HepG2 (cell line): ENCODE results near the gene PCGF3. TPM values are rescaled to one million over a fixed set of nuclear protein-coding genes. Genes with fewer than 3 reads are reported as not detected.

Experiments
- DPF2 ChIP-seq: sonication (generic); formaldehyde crosslinking; IDR thresholded peaks from 2 replicates; pipeline ENCODE4 v1.4.0; 2020; ENCODE audit warnings: mild to moderate bottlenecking, low read depth, missing genetic modification reagents, borderline replicate concordance
- DR1 ChIP-seq: sonication (generic); formaldehyde crosslinking; IDR thresholded peaks from 2 replicates; pipeline ENCODE4 v1.8.0; 2021; ENCODE audit warnings: mild to moderate bottlenecking, missing genetic modification reagents, inconsistent platforms
- KDM1A ChIP-seq: IDR thresholded peaks from 2 replicates; pipeline ENCODE4 v1.6.1; 2016; ENCODE audit warnings: missing compliant biosample characterization
- MBD4 ChIP-seq: IDR thresholded peaks from 2 replicates; pipeline ENCODE4 v1.6.1; 2012; ENCODE audit warnings: low read length, inconsistent platforms, borderline replicate concordance
- MED1 ChIP-seq: sonication (generic); formaldehyde crosslinking; IDR thresholded peaks from 2 replicates; pipeline ENCODE4 v1.4.0; 2020; ENCODE audit warnings: missing genetic modification reagents
- NFATC3 ChIP-seq: sonication (generic); formaldehyde crosslinking; IDR thresholded peaks from 2 replicates; pipeline ENCODE4 v1.5.1; 2020; ENCODE audit warnings: mild to moderate bottlenecking, missing genetic modification reagents
- PHF8 ChIP-seq: sonication (generic); formaldehyde crosslinking; IDR thresholded peaks from 2 replicates; pipeline ENCODE4 v1.5.0; 2020; ENCODE audit warnings: missing genetic modification reagents
- REXO4 ChIP-seq: sonication (generic); formaldehyde crosslinking; IDR thresholded peaks from 2 replicates; pipeline ENCODE4 v1.8.0; 2022; ENCODE audit warnings: missing genetic modification reagents, mild to moderate bottlenecking, borderline replicate concordance
- TP53 ChIP-seq: sonication (generic); formaldehyde crosslinking; conservative IDR thresholded peaks from 2 replicates; pipeline ENCODE4 v1.4.0; 2020; ENCODE audit warnings: missing genetic modification reagents
- ZFY ChIP-seq: sonication (generic); formaldehyde crosslinking; IDR thresholded peaks from 2 replicates; pipeline ENCODE4 v1.4.0; 2020; ENCODE audit warnings: missing genetic modification reagents
- ZNF451 ChIP-seq: sonication (generic); formaldehyde crosslinking; IDR thresholded peaks from 2 replicates; pipeline ENCODE4 v1.5.0; 2020; ENCODE audit warnings: mild to moderate bottlenecking, missing genetic modification reagents
- ZNF629 ChIP-seq: sonication (generic); formaldehyde crosslinking; conservative IDR thresholded peaks from 2 replicates; pipeline ENCODE4 v1.5.0; 2020; ENCODE audit warnings: missing genetic modification reagents
- ZSCAN20 ChIP-seq: sonication (generic); formaldehyde crosslinking; IDR thresholded peaks from 2 replicates; pipeline ENCODE4 v1.4.0; 2020; ENCODE audit warnings: missing genetic modification reagents, mild to moderate bottlenecking, borderline replicate concordance
- polyA plus RNA-seq, 8 experiments: library from polyadenylated mRNA; depleted of rRNA in 3 of 8; stranded (reverse) in 7 of 8; unstranded in 1 of 8; fragments of >200 nt; fragmentation: Illumina TruSeq in 4 of 8; extraction: Trizol in 4 of 8; gene quantifications; 2 replicates each; pipeline versions ENCODE4 v1.2.1 to v1.2.3, GENCODE V29; 2011 to 2016; ENCODE audit warnings: low read depth in 4 of 8, missing spikeins in 1 of 8, mixed read lengths in 1 of 8; ENCODE audit not compliant: insufficient read depth in 1 of 8
- total RNA-seq, 5 experiments: library from RNA; depleted of rRNA; stranded (reverse); fragments of >200 nt; fragmentation: Illumina TruSeq; extraction: Trizol; gene quantifications; 2 replicates each; pipeline ENCODE4 v1.2.3, GENCODE V29; 2016; ENCODE audit warnings: low read depth in 1 of 5
- TF ChIP-seq, protein P1 (sequence below): sonication (generic); formaldehyde crosslinking; IDR thresholded peaks from 2 replicates; pipeline ENCODE4 v1.5.1; 2020; ENCODE audit warnings: missing genetic modification reagents, mild to moderate bottlenecking, borderline replicate concordance
- TF ChIP-seq, protein P2 (sequence below): sonication (generic); formaldehyde crosslinking; IDR thresholded peaks from 2 replicates; pipeline ENCODE4 v1.5.1; 2020; ENCODE audit warnings: mild to moderate bottlenecking, missing genetic modification reagents, borderline replicate concordance
- TF ChIP-seq, protein P3 (sequence below): IDR thresholded peaks from 2 replicates; pipeline ENCODE4 v1.4.0; 2020; ENCODE audit warnings: mild to moderate bottlenecking, missing genetic modification reagents
- TF ChIP-seq, protein P4 (sequence below): sonication (generic); formaldehyde crosslinking; IDR thresholded peaks from 2 replicates; pipeline ENCODE4 v1.9.0; 2021; ENCODE audit warnings: missing genetic modification reagents, borderline replicate concordance
- TF ChIP-seq, protein P5 (sequence below): sonication (generic); formaldehyde crosslinking; conservative IDR thresholded peaks from 2 replicates; pipeline ENCODE4 v1.4.0; 2020; ENCODE audit warnings: missing genetic modification reagents

PCGF3 gene
- total and polyA plus RNA-seq, 2 of the 13 experiments (the other 11 are each of a cell fraction or from before 2014, with no cell fraction given), result 28.6 to 66.2 TPM

DNA sequence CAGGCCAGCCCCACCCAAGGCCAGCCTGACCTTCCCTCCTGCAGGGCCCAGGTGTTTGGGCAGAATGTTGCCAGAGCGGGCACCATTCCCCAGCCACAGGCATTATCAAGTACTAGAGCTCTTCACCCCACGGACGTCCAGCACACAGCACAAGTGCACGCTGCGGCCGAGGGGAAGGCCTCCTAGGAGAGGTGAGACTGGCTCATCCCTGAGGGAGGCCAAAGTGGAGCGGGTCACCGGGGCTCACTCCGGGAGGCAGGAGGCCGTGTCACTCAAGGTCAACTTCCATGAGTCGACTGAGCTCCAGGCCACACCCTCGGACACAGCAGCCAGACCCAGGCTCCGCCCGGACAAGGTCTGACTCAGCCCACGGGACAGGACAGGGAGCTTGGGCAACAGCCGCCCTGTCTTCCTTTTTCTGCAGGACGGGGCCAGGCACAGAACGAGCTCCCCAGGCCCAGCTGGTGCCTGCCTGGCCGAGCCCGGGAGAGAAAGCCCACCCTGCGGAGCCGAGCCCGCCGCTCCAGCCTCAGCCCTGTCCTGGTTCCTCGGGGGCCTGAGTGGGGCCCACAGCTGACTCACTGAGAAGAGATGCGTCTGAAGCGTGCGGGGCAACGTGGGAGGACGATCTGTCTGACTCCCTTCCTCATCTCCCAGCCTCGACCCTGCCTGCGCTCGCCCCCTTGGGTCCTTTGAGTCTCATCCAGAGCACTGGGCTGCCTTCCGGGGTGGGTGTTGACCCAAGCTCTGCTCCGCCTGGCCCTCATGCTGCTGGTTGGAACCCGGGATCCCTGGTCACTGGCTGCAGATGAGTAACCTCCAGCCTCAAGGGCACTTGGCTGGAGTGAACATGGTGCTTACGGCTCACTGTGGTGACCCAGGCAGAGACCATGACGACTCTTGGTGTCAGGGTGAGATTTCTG lies 18.3 kb upstream of the PCGF3 start (continued):
- TF ChIP-seq MED1 (peak; percentile 41; the same call in 1 of the 2 replicates), ZSCAN20 (CRISPR knock-in tag) (peak; percentile 64; the same call in 1 of the 2 replicates), MBD4 (no peak), ZNF629 (CRISPR knock-in tag) (no peak; the same call in 1 of the 2 replicates), TP53 (CRISPR knock-in tag) (0 out of 2 replicates have a peak, but pooled peaks have one; percentile 49), DR1 (CRISPR knock-in tag) (peak; percentile 34), PHF8 (peak; percentile 44; the same call in 1 of the 2 replicates), KDM1A (CRISPR knock-in tag) (no peak), NFATC3 (CRISPR knock-in tag) (no peak), ZFY (CRISPR knock-in tag) (peak; percentile 62; the same call in 1 of the 2 replicates), REXO4 (no peak), ZNF451 (CRISPR knock-in tag) (no peak), DPF2 (CRISPR knock-in tag) (no peak; the same call in 1 of the 2 replicates)
- TF ChIP-seq, protein P1, sequence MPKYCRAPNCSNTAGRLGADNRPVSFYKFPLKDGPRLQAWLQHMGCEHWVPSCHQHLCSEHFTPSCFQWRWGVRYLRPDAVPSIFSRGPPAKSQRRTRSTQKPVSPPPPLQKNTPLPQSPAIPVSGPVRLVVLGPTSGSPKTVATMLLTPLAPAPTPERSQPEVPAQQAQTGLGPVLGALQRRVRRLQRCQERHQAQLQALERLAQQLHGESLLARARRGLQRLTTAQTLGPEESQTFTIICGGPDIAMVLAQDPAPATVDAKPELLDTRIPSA (CRISPR knock-in tag), result no peak
- TF ChIP-seq, protein P2, sequence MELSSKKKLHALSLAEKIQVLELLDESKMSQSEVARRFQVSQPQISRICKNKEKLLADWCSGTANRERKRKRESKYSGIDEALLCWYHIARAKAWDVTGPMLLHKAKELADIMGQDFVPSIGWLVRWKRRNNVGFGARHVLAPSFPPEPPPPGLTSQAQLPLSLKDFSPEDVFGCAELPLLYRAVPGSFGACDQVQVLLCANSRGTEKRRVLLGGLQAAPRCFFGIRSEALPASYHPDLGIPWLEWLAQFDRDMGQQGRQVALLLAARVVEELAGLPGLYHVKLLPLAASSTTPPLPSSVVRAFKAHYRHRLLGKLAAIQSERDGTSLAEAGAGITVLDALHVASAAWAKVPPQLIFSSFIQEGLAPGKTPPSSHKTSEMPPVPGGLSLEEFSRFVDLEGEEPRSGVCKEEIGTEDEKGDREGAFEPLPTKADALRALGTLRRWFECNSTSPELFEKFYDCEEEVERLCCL, result no peak
- TF ChIP-seq, protein P3, sequence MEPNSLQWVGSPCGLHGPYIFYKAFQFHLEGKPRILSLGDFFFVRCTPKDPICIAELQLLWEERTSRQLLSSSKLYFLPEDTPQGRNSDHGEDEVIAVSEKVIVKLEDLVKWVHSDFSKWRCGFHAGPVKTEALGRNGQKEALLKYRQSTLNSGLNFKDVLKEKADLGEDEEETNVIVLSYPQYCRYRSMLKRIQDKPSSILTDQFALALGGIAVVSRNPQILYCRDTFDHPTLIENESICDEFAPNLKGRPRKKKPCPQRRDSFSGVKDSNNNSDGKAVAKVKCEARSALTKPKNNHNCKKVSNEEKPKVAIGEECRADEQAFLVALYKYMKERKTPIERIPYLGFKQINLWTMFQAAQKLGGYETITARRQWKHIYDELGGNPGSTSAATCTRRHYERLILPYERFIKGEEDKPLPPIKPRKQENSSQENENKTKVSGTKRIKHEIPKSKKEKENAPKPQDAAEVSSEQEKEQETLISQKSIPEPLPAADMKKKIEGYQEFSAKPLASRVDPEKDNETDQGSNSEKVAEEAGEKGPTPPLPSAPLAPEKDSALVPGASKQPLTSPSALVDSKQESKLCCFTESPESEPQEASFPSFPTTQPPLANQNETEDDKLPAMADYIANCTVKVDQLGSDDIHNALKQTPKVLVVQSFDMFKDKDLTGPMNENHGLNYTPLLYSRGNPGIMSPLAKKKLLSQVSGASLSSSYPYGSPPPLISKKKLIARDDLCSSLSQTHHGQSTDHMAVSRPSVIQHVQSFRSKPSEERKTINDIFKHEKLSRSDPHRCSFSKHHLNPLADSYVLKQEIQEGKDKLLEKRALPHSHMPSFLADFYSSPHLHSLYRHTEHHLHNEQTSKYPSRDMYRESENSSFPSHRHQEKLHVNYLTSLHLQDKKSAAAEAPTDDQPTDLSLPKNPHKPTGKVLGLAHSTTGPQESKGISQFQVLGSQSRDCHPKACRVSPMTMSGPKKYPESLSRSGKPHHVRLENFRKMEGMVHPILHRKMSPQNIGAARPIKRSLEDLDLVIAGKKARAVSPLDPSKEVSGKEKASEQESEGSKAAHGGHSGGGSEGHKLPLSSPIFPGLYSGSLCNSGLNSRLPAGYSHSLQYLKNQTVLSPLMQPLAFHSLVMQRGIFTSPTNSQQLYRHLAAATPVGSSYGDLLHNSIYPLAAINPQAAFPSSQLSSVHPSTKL (CRISPR knock-in tag), result peak; percentile 33
- TF ChIP-seq, protein P4, sequence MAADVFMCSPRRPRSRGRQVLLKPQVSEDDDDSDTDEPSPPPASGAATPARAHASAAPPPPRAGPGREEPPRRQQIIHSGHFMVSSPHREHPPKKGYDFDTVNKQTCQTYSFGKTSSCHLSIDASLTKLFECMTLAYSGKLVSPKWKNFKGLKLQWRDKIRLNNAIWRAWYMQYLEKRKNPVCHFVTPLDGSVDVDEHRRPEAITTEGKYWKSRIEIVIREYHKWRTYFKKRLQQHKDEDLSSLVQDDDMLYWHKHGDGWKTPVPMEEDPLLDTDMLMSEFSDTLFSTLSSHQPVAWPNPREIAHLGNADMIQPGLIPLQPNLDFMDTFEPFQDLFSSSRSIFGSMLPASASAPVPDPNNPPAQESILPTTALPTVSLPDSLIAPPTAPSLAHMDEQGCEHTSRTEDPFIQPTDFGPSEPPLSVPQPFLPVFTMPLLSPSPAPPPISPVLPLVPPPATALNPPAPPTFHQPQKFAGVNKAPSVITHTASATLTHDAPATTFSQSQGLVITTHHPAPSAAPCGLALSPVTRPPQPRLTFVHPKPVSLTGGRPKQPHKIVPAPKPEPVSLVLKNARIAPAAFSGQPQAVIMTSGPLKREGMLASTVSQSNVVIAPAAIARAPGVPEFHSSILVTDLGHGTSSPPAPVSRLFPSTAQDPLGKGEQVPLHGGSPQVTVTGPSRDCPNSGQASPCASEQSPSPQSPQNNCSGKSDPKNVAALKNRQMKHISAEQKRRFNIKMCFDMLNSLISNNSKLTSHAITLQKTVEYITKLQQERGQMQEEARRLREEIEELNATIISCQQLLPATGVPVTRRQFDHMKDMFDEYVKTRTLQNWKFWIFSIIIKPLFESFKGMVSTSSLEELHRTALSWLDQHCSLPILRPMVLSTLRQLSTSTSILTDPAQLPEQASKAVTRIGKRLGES (CRISPR knock-in tag), result no peak
- TF ChIP-seq, protein P5, sequence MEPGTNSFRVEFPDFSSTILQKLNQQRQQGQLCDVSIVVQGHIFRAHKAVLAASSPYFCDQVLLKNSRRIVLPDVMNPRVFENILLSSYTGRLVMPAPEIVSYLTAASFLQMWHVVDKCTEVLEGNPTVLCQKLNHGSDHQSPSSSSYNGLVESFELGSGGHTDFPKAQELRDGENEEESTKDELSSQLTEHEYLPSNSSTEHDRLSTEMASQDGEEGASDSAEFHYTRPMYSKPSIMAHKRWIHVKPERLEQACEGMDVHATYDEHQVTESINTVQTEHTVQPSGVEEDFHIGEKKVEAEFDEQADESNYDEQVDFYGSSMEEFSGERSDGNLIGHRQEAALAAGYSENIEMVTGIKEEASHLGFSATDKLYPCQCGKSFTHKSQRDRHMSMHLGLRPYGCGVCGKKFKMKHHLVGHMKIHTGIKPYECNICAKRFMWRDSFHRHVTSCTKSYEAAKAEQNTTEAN, result peak; percentile 40; the same call in 1 of the 2 replicates
